ENCODE measurements around the gene ISOC2. TPM values are rescaled to one million over a fixed set of nuclear protein-coding genes. Genes with fewer than 3 reads are reported as not detected.
A peak's percentile ranks its signal among the peaks of the same experiment; 100 is the strongest.

Gene ISOC2
- total and polyA plus RNA-seq, 2 donors (not counting 3 experiments of a cell fraction or from before 2014, with no cell fraction given) = 49.3 to 68.7 TPM

DNA sequence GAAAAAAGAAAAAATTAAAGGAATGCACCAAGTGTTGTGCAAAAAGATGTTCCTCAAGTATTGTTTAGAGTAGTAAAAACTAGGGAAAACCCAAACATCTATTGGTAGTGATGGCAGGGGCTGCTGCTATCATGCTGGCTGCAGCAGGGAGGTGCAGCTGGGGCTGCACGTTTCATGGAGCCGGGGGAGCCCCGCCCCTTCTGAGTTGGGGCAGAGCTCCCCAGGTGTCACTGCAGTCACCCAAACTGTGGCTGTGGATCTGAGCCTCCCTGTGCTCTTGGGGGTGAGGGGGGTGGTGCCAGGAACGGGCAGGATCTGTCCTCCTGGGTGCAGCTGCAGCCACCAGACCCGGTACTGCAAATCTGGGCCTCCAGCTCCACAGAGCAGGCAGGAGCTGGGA, 42.3 kb downstream of the ISOC2 start:
- dilution Hi-C loops (cut with MboI; ENCODE audit: extremely low pct_ligation_motif_present, low sequenced_read_pairs) (no loop called here), intact Hi-C loops (cut with micrococcal nuclease) (loop anchor here (2.0 kb wide), 2 partner anchors 86 to 126 kb away; no protein-coding TSS in a partner anchor)
- Histone ChIP-seq H2AFZ (ENCODE audit: low read depth, low read length) (no peak overlapping the region), H3K79me2 (ENCODE audit: control insufficient read depth, insufficient read depth, low read length) (no peaks in the 10 kb centered on the region), H3K4me3 (replicated peaks in 1 of 3; ENCODE audit: insufficient read depth in 1 of 3, low read depth in 1 of 3, low read length in 3 of 3) (no peak overlapping the region), H3K27me3 (ENCODE audit: control insufficient read depth in 2 of 2, insufficient read depth in 2 of 2, low read length in 2 of 2) (peaks cover 0 to 8% of the 10 kb centered on the region in 2 experiments), H3K9ac (replicated peaks; ENCODE audit: extremely low read depth, insufficient read depth, low read length) (no peak overlapping the region), H3K4me1 (ENCODE audit: control insufficient read depth, extremely low read depth, insufficient read depth, low read length) (no peaks in the 10 kb centered on the region), H3K36me3 (ENCODE audit: control insufficient read depth in 2 of 2, extremely low read depth in 1 of 2, insufficient read depth in 2 of 2, low read length in 2 of 2) (no peaks in the 10 kb centered on the region), H4K20me1 (replicated peaks; ENCODE audit: control insufficient read depth, extremely low read depth, insufficient read depth, low read length) (no peaks in the 10 kb centered on the region), H3K27ac (ENCODE audit: insufficient read depth, low read depth, low read length) (no peak overlapping the region), H3K9me3 (replicated peaks; ENCODE audit: control insufficient read depth, insufficient read depth, low read length) (no peaks in the 10 kb centered on the region), H3K9me1 (replicated peaks; ENCODE audit: control insufficient read depth, extremely low read depth, insufficient read depth, low read length) (no peaks in the 10 kb centered on the region), H3K4me2 (ENCODE audit: insufficient read depth, low read length) (no peak overlapping the region)
- TF ChIP-seq POLR2AphosphoS5 (IDR thresholded peaks at IDR 0.05; ENCODE audit: insufficient read depth, low read depth, low read length) (no peak), EZH2 (IDR thresholded peaks at IDR 0.05; ENCODE audit: borderline replicate concordance, low read depth, low read length, severe bottlenecking) (no peak), JUN (IDR thresholded peaks at IDR 0.05; ENCODE audit: borderline replicate concordance, insufficient read depth, insufficient read length, low read depth) (no peak)
- ChIA-PET CTCF (interaction anchor here (0.6 to 4.5 kb wide), 13 partner anchors 10 to 331 kb away, joined by 3 to 69 read pairs (median 6); partner anchors contain the start of gene TMEM238), POLR2A (interaction anchor here (1.0 kb wide), 1 partner anchor 11 kb away, joined by 3 read pairs; the partner anchor contains the start of gene UBE2S)
- DNase-seq (ENCODE audit: low read depth, low spot score) (no peak), FAIRE-seq (no peak)
- BruUV-seq (replicated peaks) = no TSS peak

DNA sequence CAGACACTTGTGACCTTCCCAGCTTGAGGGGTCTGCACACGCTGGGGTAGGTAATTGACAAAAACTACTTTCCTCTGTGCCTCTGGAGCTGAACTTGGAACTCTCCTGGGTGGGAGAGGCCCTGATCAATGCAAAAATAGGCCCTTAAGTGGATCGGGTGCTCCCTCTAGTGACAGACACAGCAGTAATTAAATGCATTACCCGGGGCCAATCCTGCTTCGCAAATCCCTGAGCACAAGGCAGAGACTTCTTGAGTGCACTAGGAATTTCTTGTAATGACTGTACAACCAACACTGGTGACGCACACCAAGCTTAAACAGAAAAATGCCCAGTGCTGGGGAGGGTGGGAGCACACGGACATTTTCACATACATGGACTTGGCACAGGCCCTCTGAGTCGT, 43.3 kb downstream of the ISOC2 start:
- H3K9me1 ChIP-seq (replicated peaks; ENCODE audit: control insufficient read depth, extremely low read depth, insufficient read depth, low read length) = no peaks in the 10 kb centered on the region
- H3K9ac ChIP-seq (replicated peaks; ENCODE audit: extremely low read depth, insufficient read depth, low read length) = no peak overlapping the region
- no peaks in the 10 kb centered on the region for H3K36me3 ChIP-seq (ENCODE audit: control insufficient read depth in 2 of 2, extremely low read depth in 1 of 2, insufficient read depth in 2 of 2, low read length in 2 of 2)
- no peak overlapping the region for H3K27ac ChIP-seq (ENCODE audit: insufficient read depth, low read depth, low read length)
- H4K20me1 ChIP-seq (replicated peaks; ENCODE audit: control insufficient read depth, extremely low read depth, insufficient read depth, low read length) = no peaks in the 10 kb centered on the region
- H3K9me3 ChIP-seq (replicated peaks; ENCODE audit: control insufficient read depth, insufficient read depth, low read length) = no peaks in the 10 kb centered on the region
- no peak overlapping the region for H2AFZ ChIP-seq (ENCODE audit: low read depth, low read length)
- H3K4me1 ChIP-seq (ENCODE audit: control insufficient read depth, extremely low read depth, insufficient read depth, low read length) = no peaks in the 10 kb centered on the region
- TF ChIP-seq FOS (IDR thresholded peaks at IDR 0.05; ENCODE audit: borderline replicate concordance, insufficient read depth, low read length) = no peak
- no peak for TF ChIP-seq EZH2 (IDR thresholded peaks at IDR 0.05; ENCODE audit: borderline replicate concordance, low read depth, low read length, severe bottlenecking)
- TF ChIP-seq, protein P1, sequence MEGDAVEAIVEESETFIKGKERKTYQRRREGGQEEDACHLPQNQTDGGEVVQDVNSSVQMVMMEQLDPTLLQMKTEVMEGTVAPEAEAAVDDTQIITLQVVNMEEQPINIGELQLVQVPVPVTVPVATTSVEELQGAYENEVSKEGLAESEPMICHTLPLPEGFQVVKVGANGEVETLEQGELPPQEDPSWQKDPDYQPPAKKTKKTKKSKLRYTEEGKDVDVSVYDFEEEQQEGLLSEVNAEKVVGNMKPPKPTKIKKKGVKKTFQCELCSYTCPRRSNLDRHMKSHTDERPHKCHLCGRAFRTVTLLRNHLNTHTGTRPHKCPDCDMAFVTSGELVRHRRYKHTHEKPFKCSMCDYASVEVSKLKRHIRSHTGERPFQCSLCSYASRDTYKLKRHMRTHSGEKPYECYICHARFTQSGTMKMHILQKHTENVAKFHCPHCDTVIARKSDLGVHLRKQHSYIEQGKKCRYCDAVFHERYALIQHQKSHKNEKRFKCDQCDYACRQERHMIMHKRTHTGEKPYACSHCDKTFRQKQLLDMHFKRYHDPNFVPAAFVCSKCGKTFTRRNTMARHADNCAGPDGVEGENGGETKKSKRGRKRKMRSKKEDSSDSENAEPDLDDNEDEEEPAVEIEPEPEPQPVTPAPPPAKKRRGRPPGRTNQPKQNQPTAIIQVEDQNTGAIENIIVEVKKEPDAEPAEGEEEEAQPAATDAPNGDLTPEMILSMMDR (IDR thresholded peaks at IDR 0.05; ENCODE audit: extremely low read depth in 1 of 2, insufficient read depth in 1 of 2, low read depth in 1 of 2, low read length in 2 of 2) = peak; percentile 64 to 71
- TF ChIP-seq JUN (IDR thresholded peaks at IDR 0.05; ENCODE audit: borderline replicate concordance, insufficient read depth, insufficient read length, low read depth) = no peak
- TF ChIP-seq POLR2AphosphoS5 (IDR thresholded peaks at IDR 0.05; ENCODE audit: insufficient read depth, low read depth, low read length) = no peak
- intact Hi-C loops (cut with micrococcal nuclease) = loop anchor here (1.0 to 2.0 kb wide), 4 partner anchors 87 to 277 kb away; no protein-coding TSS in a partner anchor
- ChIA-PET CTCF (interaction anchor here (0.6 to 4.5 kb wide), 22 partner anchors 10 to 330 kb away, joined by 3 to 69 read pairs (median 5); partner anchors contain the start of genes HSPBP1 and TMEM238), POLR2A (interaction anchor here (1.0 kb wide), 1 partner anchor 11 kb away, joined by 3 read pairs; no protein-coding TSS in a partner anchor)
- H3K4me3 ChIP-seq (replicated peaks in 1 of 3; ENCODE audit: insufficient read depth in 1 of 3, low read depth in 1 of 3, low read length in 3 of 3) = no peak overlapping the region
- dilution Hi-C loops (cut with MboI; ENCODE audit: extremely low pct_ligation_motif_present, low sequenced_read_pairs) = no loop called here
- peaks cover 0 to 5% of the 10 kb centered on the region in 2 experiments for H3K27me3 ChIP-seq (ENCODE audit: control insufficient read depth in 2 of 2, insufficient read depth in 2 of 2, low read length in 2 of 2)
- FAIRE-seq (peak; percentile 97), DNase-seq (ENCODE audit: low read depth, low spot score) (peak; percentile 71)
- no peaks in the 10 kb centered on the region for H3K79me2 ChIP-seq (ENCODE audit: control insufficient read depth, insufficient read depth, low read length)
- BruUV-seq (replicated peaks) = no TSS peak
- H3K4me2 ChIP-seq (ENCODE audit: insufficient read depth, low read length) = no peak overlapping the region
